ENCODE measurements around the gene CSMD2.

DNA sequence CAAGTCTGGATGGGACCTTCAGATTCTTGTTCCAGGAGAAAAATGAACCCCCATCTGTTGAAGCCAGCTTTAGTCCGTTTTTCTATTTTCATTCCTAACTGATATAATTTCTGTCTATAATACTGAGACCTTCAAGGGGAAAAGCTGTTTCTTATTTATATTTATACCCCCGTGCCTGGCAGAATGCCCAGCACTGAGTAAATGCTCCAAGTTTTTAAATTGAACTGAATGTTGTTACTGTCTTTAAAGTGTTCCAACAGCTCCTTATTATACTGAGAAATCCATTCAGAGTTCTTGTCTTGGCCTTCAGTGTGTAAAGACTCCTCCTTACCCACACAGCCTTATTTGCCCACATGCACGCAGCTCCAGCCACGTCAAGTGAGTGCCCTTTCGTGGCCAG is 479.8 kb downstream of the CSMD2 start:
- TF ChIP-seq GLIS3 (CRISPR knock-in tag; IDR thresholded peaks at IDR 0.05) = no peak
- no peak for TF ChIP-seq PATZ1 (CRISPR knock-in tag; IDR thresholded peaks at IDR 0.05; ENCODE audit: borderline replicate concordance)

Data from SK-N-SH treated with all-trans-retinoic acid at 6 μM for 48 hours (cell line).